SK-N-SH (cell line): ENCODE results near the gene SGTB.

ENCODE experiments used
- EP300 ChIP-seq, 2 experiments: IDR thresholded peaks; 2 replicates each; pipeline versions ENCODE4 v1.4.0 to v1.6.1; 2012; ENCODE audit warnings: borderline replicate concordance in 1 of 2, low read depth in 1 of 2, low read length in 1 of 2
- NRF1 ChIP-seq: IDR thresholded peaks from 2 replicates; pipeline ENCODE4 v1.6.1; 2012; ENCODE audit warnings: low read depth, mild to moderate bottlenecking, low read length
- TF ChIP-seq, protein P1 (sequence below): IDR thresholded peaks from 2 replicates; pipeline ENCODE4 v1.6.1; 2012; ENCODE audit warnings: mild to moderate bottlenecking, low read depth, low read length, moderate library complexity
- TF ChIP-seq, protein P2 (sequence below): fragments of 200-600 bp; sonication (generic); IDR thresholded peaks from 2 replicates; pipeline ENCODE4 v1.6.1; 2017; ENCODE audit warnings: antibody characterized with exemption, mild to moderate bottlenecking, moderate library complexity
- TF ChIP-seq, protein P3 (sequence below): IDR thresholded peaks from 2 replicates; pipeline ENCODE4 v1.4.0; 2012; ENCODE audit warnings: low read depth

DNA sequence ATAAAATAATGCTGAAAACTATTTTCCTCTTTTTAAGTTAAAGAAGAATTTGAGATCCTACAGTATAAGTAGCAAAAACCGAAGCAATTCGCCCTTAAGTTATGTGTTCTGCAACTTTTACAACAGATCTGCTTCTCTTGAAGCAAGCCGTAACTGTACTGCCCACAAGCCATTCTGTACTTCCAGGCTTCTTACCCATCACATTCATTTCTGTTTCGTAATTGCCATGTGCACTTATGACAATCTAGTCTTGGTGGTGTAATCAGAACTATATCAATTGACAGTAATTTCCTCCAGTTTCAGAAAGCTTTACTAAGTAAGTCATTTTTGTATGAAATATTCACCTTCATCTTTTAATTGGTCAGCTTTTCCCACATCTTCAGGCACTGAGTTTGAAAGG is 13.8 kb downstream of the SGTB start:
- TF ChIP-seq, protein P1, sequence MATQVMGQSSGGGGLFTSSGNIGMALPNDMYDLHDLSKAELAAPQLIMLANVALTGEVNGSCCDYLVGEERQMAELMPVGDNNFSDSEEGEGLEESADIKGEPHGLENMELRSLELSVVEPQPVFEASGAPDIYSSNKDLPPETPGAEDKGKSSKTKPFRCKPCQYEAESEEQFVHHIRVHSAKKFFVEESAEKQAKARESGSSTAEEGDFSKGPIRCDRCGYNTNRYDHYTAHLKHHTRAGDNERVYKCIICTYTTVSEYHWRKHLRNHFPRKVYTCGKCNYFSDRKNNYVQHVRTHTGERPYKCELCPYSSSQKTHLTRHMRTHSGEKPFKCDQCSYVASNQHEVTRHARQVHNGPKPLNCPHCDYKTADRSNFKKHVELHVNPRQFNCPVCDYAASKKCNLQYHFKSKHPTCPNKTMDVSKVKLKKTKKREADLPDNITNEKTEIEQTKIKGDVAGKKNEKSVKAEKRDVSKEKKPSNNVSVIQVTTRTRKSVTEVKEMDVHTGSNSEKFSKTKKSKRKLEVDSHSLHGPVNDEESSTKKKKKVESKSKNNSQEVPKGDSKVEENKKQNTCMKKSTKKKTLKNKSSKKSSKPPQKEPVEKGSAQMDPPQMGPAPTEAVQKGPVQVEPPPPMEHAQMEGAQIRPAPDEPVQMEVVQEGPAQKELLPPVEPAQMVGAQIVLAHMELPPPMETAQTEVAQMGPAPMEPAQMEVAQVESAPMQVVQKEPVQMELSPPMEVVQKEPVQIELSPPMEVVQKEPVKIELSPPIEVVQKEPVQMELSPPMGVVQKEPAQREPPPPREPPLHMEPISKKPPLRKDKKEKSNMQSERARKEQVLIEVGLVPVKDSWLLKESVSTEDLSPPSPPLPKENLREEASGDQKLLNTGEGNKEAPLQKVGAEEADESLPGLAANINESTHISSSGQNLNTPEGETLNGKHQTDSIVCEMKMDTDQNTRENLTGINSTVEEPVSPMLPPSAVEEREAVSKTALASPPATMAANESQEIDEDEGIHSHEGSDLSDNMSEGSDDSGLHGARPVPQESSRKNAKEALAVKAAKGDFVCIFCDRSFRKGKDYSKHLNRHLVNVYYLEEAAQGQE: no peak
- TF ChIP-seq, protein P2, sequence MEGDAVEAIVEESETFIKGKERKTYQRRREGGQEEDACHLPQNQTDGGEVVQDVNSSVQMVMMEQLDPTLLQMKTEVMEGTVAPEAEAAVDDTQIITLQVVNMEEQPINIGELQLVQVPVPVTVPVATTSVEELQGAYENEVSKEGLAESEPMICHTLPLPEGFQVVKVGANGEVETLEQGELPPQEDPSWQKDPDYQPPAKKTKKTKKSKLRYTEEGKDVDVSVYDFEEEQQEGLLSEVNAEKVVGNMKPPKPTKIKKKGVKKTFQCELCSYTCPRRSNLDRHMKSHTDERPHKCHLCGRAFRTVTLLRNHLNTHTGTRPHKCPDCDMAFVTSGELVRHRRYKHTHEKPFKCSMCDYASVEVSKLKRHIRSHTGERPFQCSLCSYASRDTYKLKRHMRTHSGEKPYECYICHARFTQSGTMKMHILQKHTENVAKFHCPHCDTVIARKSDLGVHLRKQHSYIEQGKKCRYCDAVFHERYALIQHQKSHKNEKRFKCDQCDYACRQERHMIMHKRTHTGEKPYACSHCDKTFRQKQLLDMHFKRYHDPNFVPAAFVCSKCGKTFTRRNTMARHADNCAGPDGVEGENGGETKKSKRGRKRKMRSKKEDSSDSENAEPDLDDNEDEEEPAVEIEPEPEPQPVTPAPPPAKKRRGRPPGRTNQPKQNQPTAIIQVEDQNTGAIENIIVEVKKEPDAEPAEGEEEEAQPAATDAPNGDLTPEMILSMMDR: no peak
- no peak for TF ChIP-seq EP300 (IDR thresholded peaks at IDR 0.05; ENCODE audit: borderline replicate concordance in 1 of 2, low read depth in 1 of 2, low read length in 1 of 2)
- TF ChIP-seq NRF1: no peak
- TF ChIP-seq, protein P3, sequence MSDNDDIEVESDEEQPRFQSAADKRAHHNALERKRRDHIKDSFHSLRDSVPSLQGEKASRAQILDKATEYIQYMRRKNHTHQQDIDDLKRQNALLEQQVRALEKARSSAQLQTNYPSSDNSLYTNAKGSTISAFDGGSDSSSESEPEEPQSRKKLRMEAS: no peak
